ENCODE results near the gene TUBB1.

Gene TUBB1

GRCh38 chr20:59044796-59045195 is 25.6 kb downstream of the TUBB1 start:
- DNase-seq = no peak

GRCh38 chr20:59046862-59047261 is 27.6 kb downstream of the TUBB1 start:
- no peak for DNase-seq

GRCh38 chr20:59047938-59048680 is 28.9 kb downstream of the TUBB1 start:
- no peak for DNase-seq

- DNase-seq = no peak
Observed at GRCh38 chr20:59048681-59049030, 29.4 kb downstream of the TUBB1 start.

GRCh38 chr20:59050437-59050836 is 31.2 kb downstream of the TUBB1 start:
- no peak for DNase-seq

- peak; percentile 83 for DNase-seq
Observed at GRCh38 chr20:59051666-59052185, 32.5 kb downstream of the TUBB1 start.

GRCh38 chr20:59055302-59055701 is 36.1 kb downstream of the TUBB1 start:
- no peak for DNase-seq

GRCh38 chr20:59062081-59062480 is 42.9 kb downstream of the TUBB1 start:
- no peak for DNase-seq

- DNase-seq = no peak
Observed at GRCh38 chr20:59063358-59064213, 44.4 kb downstream of the TUBB1 start.

GRCh38 chr20:59064214-59064722 is 45.0 kb downstream of the TUBB1 start:
- DNase-seq = peak; percentile 31

GRCh38 chr20:59068534-59068933 is 49.3 kb downstream of the TUBB1 start:
- no peak for DNase-seq

- DNase-seq = no peak
Observed at GRCh38 chr20:59069026-59069425, 49.8 kb downstream of the TUBB1 start.

GRCh38 chr20:59071216-59071615 is 52.0 kb downstream of the TUBB1 start:
- DNase-seq = no peak

- DNase-seq = no peak
Observed at GRCh38 chr20:59073582-59073981, 54.4 kb downstream of the TUBB1 start.

- no peak for DNase-seq
Observed at GRCh38 chr20:59074456-59074855, 55.2 kb downstream of the TUBB1 start.

GRCh38 chr20:59075934-59076508 is 56.8 kb downstream of the TUBB1 start:
- DNase-seq = no peak

All from NCI-H82 (cell line).